Activated naive CD4-positive, alpha-beta T cell treated with Interleukin-2 at 50 U/mL for 16 hours (primary cell): ENCODE results near the gene PSMG4.

Source experiments
- DNase-seq: peaks from one replicate; pipeline ENCODE4 v3.0.0-alpha.2; 2020

The PSMG4 gene

DNA sequence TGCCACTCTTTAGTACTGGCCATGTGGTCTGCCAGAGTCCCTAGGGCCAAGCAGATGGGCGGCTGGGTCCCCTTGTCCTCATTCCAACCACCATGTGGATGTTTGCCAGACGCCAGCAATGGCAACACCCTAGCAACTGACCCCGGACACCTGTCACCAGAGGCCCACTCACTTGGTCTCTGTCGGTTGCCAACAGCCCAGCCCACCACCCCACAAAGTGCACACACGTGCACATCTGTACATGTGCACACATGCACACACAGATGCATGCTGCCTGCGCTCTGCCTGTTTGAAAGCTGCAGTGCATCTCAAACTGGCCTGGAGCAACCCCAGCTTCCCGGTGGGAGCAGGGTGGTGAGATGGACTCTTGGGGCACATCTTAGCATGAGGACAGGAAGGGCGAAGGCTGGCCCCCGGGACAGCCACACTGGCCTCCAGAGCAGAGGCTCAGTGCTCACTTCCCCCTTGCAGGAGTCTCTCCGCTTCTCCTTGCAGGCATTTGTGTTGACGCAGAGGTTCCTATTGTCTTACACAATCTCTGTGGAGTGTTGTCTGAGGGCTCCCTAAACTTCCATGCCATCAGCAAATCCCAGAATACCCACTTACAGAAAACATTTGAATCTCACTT, 54.0 kb downstream of the PSMG4 start:
- DNase-seq: no peak

DNA sequence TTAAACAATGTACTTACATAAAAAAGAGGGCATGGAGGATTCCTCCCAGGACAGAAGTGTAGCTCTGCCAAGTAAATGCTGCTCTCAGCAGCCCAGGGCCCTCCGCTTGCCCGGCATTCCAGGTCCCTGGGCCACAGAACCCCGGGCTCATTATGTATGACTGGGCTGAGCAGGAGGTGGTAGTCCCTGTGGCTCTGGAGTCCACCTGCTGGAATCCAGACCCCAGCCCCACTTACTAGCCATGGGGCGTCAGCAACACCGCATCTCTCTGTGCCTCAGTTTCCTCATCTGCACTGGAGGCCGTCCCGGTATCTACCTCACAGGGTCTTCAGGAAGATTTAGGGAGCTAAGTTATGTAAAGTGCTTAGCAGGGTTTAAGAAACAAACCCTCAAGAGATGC, 55.4 kb downstream of the PSMG4 start:
- no peak for DNase-seq

DNA sequence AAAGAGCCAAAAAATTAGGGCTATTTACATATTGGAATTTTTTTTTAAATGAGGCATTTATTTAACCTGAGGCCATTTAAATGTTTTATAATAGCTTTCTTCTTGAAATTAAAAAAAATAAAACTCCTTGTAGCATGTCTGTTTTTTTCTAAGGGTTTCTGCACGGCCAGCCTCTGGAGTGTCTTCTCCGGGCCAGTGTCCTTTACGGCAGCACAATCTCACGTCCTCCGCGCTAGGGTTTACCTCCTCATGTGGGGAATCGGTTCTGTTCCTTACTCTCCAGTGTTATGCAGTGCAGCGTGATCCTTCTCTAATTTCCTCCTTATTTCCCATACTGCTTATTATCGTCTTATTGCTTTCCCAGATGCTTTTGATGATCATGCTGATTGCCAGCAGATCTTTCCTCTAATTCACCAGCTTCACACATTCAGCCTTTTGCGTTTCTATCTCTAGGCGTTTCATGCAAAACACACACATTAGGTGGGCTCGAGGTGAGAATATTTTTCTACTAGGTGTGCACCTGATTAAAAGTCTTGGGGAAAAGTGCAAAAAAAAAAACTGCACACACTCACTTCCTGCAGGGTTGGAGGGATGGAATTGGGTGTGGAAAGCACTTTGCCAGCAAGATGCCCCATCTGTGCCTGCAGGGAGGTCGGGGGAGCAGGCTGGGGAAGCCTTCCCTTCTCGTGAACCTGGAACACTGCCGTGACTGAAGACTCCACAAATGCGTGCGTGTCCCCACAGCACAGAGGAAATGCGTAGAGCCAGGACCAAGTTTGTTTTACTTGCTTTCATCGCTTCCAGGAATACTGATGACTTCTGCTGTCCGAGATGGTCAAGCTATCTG, 56.1 kb downstream of the PSMG4 start:
- no peak for DNase-seq

DNA sequence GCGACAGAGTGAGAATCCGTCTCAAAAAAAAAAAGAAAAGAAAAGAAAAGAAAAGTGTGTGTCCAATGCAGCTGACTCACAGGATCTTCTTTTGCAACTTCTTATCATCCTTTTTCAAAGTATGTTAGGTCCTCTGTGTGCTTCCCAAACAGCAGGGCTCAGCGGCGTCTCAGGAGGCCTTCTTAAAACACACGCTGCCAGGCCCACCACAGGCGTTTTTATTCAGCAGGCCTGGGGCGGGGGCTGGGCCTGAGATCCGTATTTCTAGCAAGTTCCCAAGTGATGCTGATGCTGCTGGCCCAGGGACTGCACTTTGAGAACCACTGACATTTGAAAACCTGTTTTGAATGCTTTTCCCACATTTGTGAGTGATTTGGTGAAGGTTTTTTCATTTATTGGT, 57.1 kb downstream of the PSMG4 start:
- no peak for DNase-seq

DNA sequence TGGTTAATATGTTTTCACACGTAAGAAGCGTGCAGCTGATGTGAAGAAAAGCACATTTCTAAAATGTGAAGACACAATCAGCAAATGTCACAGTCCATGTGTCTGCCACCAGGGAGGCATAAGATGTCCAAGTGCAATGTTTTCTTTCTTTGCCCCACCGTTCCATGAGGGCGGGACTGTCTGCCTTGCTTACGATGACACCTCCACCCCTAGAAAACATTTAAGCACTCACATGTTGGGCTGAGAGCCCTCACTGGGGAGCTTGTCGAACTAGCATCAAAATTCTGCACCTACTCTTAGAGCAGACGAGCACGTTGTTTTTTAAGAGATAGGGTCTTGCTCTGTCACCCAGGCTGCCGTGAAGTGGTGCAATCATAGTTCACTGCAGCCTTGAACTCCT, 57.6 kb downstream of the PSMG4 start:
- no peak for DNase-seq

DNA sequence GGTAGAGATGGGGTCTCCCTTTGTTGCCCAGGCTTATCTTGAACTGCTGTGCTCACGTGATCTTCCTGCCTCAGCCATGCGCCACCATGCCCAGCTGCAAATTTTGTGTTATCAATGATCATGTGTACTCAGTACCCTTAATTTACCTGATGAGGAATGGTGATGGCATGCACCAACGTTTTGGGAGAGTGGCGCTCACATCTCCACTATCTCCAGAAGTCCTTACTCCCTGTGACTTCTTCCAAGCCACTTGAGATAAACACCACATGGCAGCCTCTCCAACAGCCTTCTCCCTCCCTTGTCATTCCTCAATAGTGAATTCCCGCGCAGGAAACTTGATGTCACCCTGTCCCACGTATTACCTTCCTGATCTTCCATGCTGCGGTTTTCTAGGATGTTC, 58.1 kb downstream of the PSMG4 start:
- DNase-seq: no peak
